Osteocyte (in vitro differentiated cells): ENCODE measurements around the gene RYR3. TPM values are rescaled to one million over a fixed set of nuclear protein-coding genes. Genes with fewer than 3 reads are reported as not detected.

Experiments used
- DNase-seq: peaks from one replicate; pipeline ENCODE4 v3.0.0; 2021; ENCODE audit warnings: mixed read lengths; ENCODE audit not compliant: unreplicated experiment; ENCODE audit errors: extremely low spot score
- H3K27ac Mint-ChIP-seq: one replicate; pipeline ENCODE4 v1.8.0; 2021; ENCODE audit warnings: mild to moderate bottlenecking, mixed read lengths; ENCODE audit not compliant: unreplicated experiment
- H3K27me3 Mint-ChIP-seq: one replicate; pipeline ENCODE4 v1.8.0; 2021; ENCODE audit warnings: mixed read lengths; ENCODE audit not compliant: unreplicated experiment
- H3K36me3 Mint-ChIP-seq: one replicate; pipeline ENCODE4 v1.8.0; 2021; ENCODE audit warnings: mixed read lengths; ENCODE audit not compliant: unreplicated experiment
- H3K4me1 Mint-ChIP-seq: one replicate; pipeline ENCODE4 v1.8.0; 2021; ENCODE audit warnings: mixed read lengths; ENCODE audit not compliant: unreplicated experiment
- H3K4me3 Mint-ChIP-seq: one replicate; pipeline ENCODE4 v1.8.0; 2021; ENCODE audit warnings: mild to moderate bottlenecking, moderate library complexity, mixed read lengths; ENCODE audit not compliant: unreplicated experiment
- H3K9me3 Mint-ChIP-seq: one replicate; pipeline ENCODE4 v1.8.0; 2021; ENCODE audit warnings: mixed read lengths; ENCODE audit not compliant: unreplicated experiment
- CTCF ChIP-seq: fragments of 200-600 bp; sonication (generic); IDR thresholded peaks from 2 replicates; pipeline ENCODE4 v1.5.0; 2021; ENCODE audit warnings: antibody characterized with exemption, mild to moderate bottlenecking, moderate library complexity
- total RNA-seq: library from RNA; stranded (reverse); gene quantifications from 2 replicates; pipeline ENCODE4 v1.2.1, GENCODE V29; 2021

RYR3 gene
- total RNA-seq, 1 donor from 2014 or later, result not detected

GRCh38 chr15:33343275-33343674 lies 32.5 kb downstream of the RYR3 start:
- DNase-seq, result no peak
- Mint-ChIP-seq H3K4me3 (no peak overlapping the region), H3K27me3 (peaks cover 24% of the 10 kb centered on the region)

GRCh38 chr15:33344111-33344510 lies 33.3 kb downstream of the RYR3 start:
- no peak for DNase-seq
- Mint-ChIP-seq H3K4me1 (no peaks in the 10 kb centered on the region), H3K27ac (no peak overlapping the region), H3K4me3 (no peak overlapping the region), H3K36me3 (no peaks in the 10 kb centered on the region), H3K27me3 (peaks cover 27% of the 10 kb centered on the region), H3K9me3 (peaks cover 3% of the 10 kb centered on the region)
- no peak for TF ChIP-seq CTCF

More at GRCh38 chr15:33343275-33343674, 32.5 kb downstream of the RYR3 start:
- Mint-ChIP-seq H3K4me1 (no peaks in the 10 kb centered on the region), H3K27ac (no peak overlapping the region), H3K9me3 (peaks cover 3% of the 10 kb centered on the region), H3K36me3 (no peaks in the 10 kb centered on the region)
- TF ChIP-seq CTCF, result no peak

GRCh38 chr15:33344530-33344929 lies 33.8 kb downstream of the RYR3 start:
- DNase-seq, result no peak
- Mint-ChIP-seq H3K4me1 (no peaks in the 10 kb centered on the region), H3K4me3 (no peak overlapping the region), H3K9me3 (peaks cover 3% of the 10 kb centered on the region), H3K36me3 (no peaks in the 10 kb centered on the region), H3K27ac (no peak overlapping the region), H3K27me3 (peaks cover 24% of the 10 kb centered on the region)
- TF ChIP-seq CTCF, result no peak

- Mint-ChIP-seq H3K9me3 (no peaks in the 10 kb centered on the region), H3K27ac (no peak overlapping the region), H3K27me3 (peaks cover 36% of the 10 kb centered on the region), H3K4me1 (no peaks in the 10 kb centered on the region), H3K36me3 (no peaks in the 10 kb centered on the region), H3K4me3 (no peak overlapping the region)
- TF ChIP-seq CTCF, result no peak
- no peak for DNase-seq
Measured at GRCh38 chr15:33354411-33354810, 43.6 kb downstream of the RYR3 start.

DNA sequence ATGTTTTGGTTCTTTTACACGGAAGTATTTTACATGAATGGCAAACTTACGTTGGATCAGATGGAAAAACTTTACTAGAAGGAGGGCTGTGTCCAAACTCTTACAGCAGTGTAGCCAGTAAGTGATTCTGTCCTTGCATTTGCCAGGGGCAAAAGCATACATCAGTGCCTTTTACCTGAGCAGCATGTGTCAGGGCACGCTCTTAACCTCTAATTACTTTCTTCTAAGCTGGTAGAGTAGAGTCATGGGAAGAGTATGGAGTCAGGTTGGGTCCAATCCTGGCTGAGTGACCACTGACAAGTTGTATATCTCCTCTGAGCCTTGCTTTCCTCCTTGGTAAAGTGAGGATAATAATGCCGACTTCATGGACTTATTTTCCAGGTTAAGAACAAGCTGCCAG lies 47.1 kb downstream of the RYR3 start:
- Mint-ChIP-seq H3K4me3 (no peak overlapping the region), H3K27me3 (peaks cover 42% of the 10 kb centered on the region), H3K27ac (no peak overlapping the region), H3K4me1 (no peaks in the 10 kb centered on the region), H3K36me3 (no peaks in the 10 kb centered on the region), H3K9me3 (no peaks in the 10 kb centered on the region)
- TF ChIP-seq CTCF, result no peak
- no peak for DNase-seq
